IMR-90 (cell line): ENCODE measurements around the gene SPCS2.

Source experiments
- CEBPB ChIP-seq: IDR thresholded peaks from 2 replicates; pipeline ENCODE4 v1.6.1; 2012; ENCODE audit warnings: low read depth, low read length, improper control_type of control experiment
- CHD1 ChIP-seq: IDR thresholded peaks from 2 replicates; pipeline ENCODE4 v1.6.1; 2012; ENCODE audit warnings: low read depth, low read length, improper control_type of control experiment
- FOS ChIP-seq: fragments of 150-350 bp; IDR thresholded peaks from 2 replicates; pipeline ENCODE4 v1.6.1; 2016; ENCODE audit warnings: low read depth, low read length
- MAFK ChIP-seq: IDR thresholded peaks from 2 replicates; pipeline ENCODE4 v1.6.1; 2012; ENCODE audit warnings: low read depth, low read length, improper control_type of control experiment
- MAZ ChIP-seq: IDR thresholded peaks from 2 replicates; pipeline ENCODE4 v1.6.1; 2012; ENCODE audit warnings: low read depth, mild to moderate bottlenecking, low read length, improper control_type of control experiment, moderate library complexity, borderline replicate concordance
- MXI1 ChIP-seq: IDR thresholded peaks from 2 replicates; pipeline ENCODE4 v1.6.1; 2012; ENCODE audit warnings: low read depth, mild to moderate bottlenecking, low read length, moderate library complexity, borderline replicate concordance
- POLR2A ChIP-seq: IDR thresholded peaks from 2 replicates; pipeline ENCODE4 v1.6.1; 2012; ENCODE audit warnings: mild to moderate bottlenecking, low read depth, low read length
- RAD21 ChIP-seq: IDR thresholded peaks from 2 replicates; pipeline ENCODE4 v1.6.1; 2012; ENCODE audit warnings: low read length, improper control_type of control experiment
- RCOR1 ChIP-seq: IDR thresholded peaks from 2 replicates; pipeline ENCODE4 v1.6.1; 2012; ENCODE audit warnings: mild to moderate bottlenecking, low read length, improper control_type of control experiment; ENCODE audit not compliant: insufficient replicate concordance
- RFX5 ChIP-seq: IDR thresholded peaks from 2 replicates; pipeline ENCODE4 v1.8.0; 2012; ENCODE audit warnings: low read depth, mild to moderate bottlenecking, low read length, moderate library complexity
- SMC3 ChIP-seq: fragments of 150-350 bp; IDR thresholded peaks from 2 replicates; pipeline ENCODE4 v1.6.1; 2016; ENCODE audit warnings: low read depth, mild to moderate bottlenecking, antibody characterized with exemption, low read length, moderate library complexity
- TF ChIP-seq, protein P1 (sequence below): conservative IDR thresholded peaks from 2 replicates; pipeline ENCODE4 v1.5.1; 2012; ENCODE audit warnings: mild to moderate bottlenecking, low read depth, low read length, improper control_type of control experiment
- TF ChIP-seq, protein P2 (sequence below): fragments of 150-350 bp; IDR thresholded peaks from 2 replicates; pipeline ENCODE4 v1.6.1; 2017; ENCODE audit warnings: mild to moderate bottlenecking, antibody characterized with exemption, low read length, low read depth
- TF ChIP-seq, protein P3 (sequence below): fragments of 150-350 bp; IDR thresholded peaks from 2 replicates; pipeline ENCODE4 v1.6.1; 2016; ENCODE audit warnings: low read depth, mild to moderate bottlenecking, low read length, moderate library complexity, borderline replicate concordance

DNA sequence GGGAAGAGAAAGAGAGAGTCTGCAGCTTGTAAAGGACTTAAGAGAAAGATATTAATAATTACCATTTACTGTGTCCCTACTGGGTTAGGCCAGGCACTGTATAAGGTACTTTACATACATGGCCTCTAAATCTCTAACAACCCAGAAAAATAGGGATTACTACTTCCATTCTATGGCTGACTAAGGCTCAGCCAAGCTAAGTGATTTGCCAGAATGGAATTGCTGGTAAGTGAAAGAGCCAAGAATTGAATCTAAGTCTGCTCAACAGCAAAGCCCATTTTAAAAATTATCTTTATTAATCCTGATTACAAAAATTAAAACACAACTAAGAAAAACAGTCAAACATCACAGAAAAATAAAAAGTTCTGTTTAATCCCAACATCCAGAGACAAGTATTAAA lies 21.6 kb upstream of the SPCS2 start:
- TF ChIP-seq MAFK = no peak
- TF ChIP-seq, protein P1, sequence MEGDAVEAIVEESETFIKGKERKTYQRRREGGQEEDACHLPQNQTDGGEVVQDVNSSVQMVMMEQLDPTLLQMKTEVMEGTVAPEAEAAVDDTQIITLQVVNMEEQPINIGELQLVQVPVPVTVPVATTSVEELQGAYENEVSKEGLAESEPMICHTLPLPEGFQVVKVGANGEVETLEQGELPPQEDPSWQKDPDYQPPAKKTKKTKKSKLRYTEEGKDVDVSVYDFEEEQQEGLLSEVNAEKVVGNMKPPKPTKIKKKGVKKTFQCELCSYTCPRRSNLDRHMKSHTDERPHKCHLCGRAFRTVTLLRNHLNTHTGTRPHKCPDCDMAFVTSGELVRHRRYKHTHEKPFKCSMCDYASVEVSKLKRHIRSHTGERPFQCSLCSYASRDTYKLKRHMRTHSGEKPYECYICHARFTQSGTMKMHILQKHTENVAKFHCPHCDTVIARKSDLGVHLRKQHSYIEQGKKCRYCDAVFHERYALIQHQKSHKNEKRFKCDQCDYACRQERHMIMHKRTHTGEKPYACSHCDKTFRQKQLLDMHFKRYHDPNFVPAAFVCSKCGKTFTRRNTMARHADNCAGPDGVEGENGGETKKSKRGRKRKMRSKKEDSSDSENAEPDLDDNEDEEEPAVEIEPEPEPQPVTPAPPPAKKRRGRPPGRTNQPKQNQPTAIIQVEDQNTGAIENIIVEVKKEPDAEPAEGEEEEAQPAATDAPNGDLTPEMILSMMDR = no peak
- TF ChIP-seq MXI1 = no peak
- TF ChIP-seq POLR2A = no peak
- no peak for TF ChIP-seq RFX5
- TF ChIP-seq MAZ = no peak
- TF ChIP-seq, protein P2, sequence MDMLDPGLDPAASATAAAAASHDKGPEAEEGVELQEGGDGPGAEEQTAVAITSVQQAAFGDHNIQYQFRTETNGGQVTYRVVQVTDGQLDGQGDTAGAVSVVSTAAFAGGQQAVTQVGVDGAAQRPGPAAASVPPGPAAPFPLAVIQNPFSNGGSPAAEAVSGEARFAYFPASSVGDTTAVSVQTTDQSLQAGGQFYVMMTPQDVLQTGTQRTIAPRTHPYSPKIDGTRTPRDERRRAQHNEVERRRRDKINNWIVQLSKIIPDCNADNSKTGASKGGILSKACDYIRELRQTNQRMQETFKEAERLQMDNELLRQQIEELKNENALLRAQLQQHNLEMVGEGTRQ = no peak
- no peak for TF ChIP-seq RAD21
- no peak for TF ChIP-seq CEBPB
- TF ChIP-seq FOS = no peak
- no peak for TF ChIP-seq SMC3
- TF ChIP-seq CHD1 = no peak
- TF ChIP-seq, protein P3, sequence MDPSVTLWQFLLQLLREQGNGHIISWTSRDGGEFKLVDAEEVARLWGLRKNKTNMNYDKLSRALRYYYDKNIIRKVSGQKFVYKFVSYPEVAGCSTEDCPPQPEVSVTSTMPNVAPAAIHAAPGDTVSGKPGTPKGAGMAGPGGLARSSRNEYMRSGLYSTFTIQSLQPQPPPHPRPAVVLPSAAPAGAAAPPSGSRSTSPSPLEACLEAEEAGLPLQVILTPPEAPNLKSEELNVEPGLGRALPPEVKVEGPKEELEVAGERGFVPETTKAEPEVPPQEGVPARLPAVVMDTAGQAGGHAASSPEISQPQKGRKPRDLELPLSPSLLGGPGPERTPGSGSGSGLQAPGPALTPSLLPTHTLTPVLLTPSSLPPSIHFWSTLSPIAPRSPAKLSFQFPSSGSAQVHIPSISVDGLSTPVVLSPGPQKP = no peak
- TF ChIP-seq RCOR1 = no peak
